Sigmoid colon (tissue), 4 donors: ENCODE data around the gene SEC14L5.

ENCODE experiments used
- CTCF ChIP-seq, 4 experiments: fragments of 450-650 bp in 3 of 4; fragments of 200-600 bp in 1 of 4; IDR thresholded peaks; one replicate each; pipeline ENCODE4 v1.5.1; 2016 to 2019; ENCODE audit warnings: antibody characterized with exemption in 4 of 4, mild to moderate bottlenecking in 3 of 4, moderate library complexity in 2 of 4
- POLR2AphosphoS5 ChIP-seq, 4 donors: sonication (generic); formaldehyde crosslinking; IDR thresholded peaks; one replicate each; pipeline ENCODE4 v1.6.1; 2017; ENCODE audit warnings: antibody characterized with exemption in 4 of 4

- TF ChIP-seq CTCF (IDR thresholded peaks at IDR 0.05) (no peak), POLR2AphosphoS5 (IDR thresholded peaks at IDR 0.05) (no peak)
Observed at GRCh38 chr16:5022521-5022920, 64.4 kb downstream of the SEC14L5 start.
